Panc1 (cell line): Measurements from ENCODE around the gene ADAMTS9. TPM values are rescaled to one million over a fixed set of nuclear protein-coding genes. Genes with fewer than 3 reads are reported as not detected.

Source experiments
- ATAC-seq: fragments of 200-7000 bp; cut with Tn5 transposase; 2 replicates; pipeline ENCODE4 v1.9.1; 2020; ENCODE audit warnings: mild to moderate bottlenecking, moderate library complexity
- BruUV-seq: library from RNA; stranded (reverse); fragments of 400-500 nt; replicated peaks from 2 replicates; lab custom pipeline; 2021; lab: Mats Ljungman, UMichigan
- CTCF ChIA-PET: fragments of 300-600 bp; sonication (Branson Sonifier 250); formaldehyde crosslinking; loops from one replicate; lab custom pipeline; 2022; ENCODE audit warnings: antibody characterized with exemption; lab: Charles Lee
- POLR2A ChIA-PET: fragments of 300-600 bp; sonication (Branson Sonifier 250); formaldehyde crosslinking; loops from one replicate; lab custom pipeline; 2022; ENCODE audit warnings: antibody characterized with exemption; lab: Charles Lee
- DNase-seq: peaks from one replicate; pipeline ENCODE4 v3.0.0-alpha.2; 2010; ENCODE audit warnings: low read depth, low spot score
- H3K27ac ChIP-seq: 2 replicates; pipeline ENCODE4 v1.5.1; 2011; ENCODE audit warnings: mild to moderate bottlenecking, low read length, inconsistent platforms
- H3K27me3 ChIP-seq: fragments of 200-500 bp; sonication (Bioruptor generic); 2 replicates; pipeline ENCODE4 v1.6.0; 2014; ENCODE audit warnings: low read length, inconsistent platforms; ENCODE audit not compliant: control insufficient read depth, insufficient read depth
- H3K36me3 ChIP-seq: fragments of 200-500 bp; sonication (Bioruptor generic); 2 replicates; pipeline ENCODE4 v1.5.1; 2014; ENCODE audit warnings: inconsistent platforms, mild to moderate bottlenecking, low read length, moderate library complexity; ENCODE audit not compliant: control insufficient read depth, insufficient read depth
- H3K4me1 ChIP-seq: 2 replicates; pipeline ENCODE4 v1.5.1; 2011; ENCODE audit warnings: inconsistent platforms, mild to moderate bottlenecking, low read length, moderate library complexity; ENCODE audit not compliant: control insufficient read depth, insufficient read depth
- H3K4me3 ChIP-seq, 2 experiments: 2 replicates each; pipeline ENCODE4 v1.5.1; 2011 to 2012; ENCODE audit warnings: low read depth in 2 of 2, low read length in 2 of 2, mild to moderate bottlenecking in 2 of 2, inconsistent platforms in 1 of 2, moderate library complexity in 1 of 2
- H3K9me3 ChIP-seq: fragments of 200-500 bp; sonication (Bioruptor generic); 2 replicates; pipeline ENCODE4 v1.5.1; 2014; ENCODE audit warnings: low read depth, mild to moderate bottlenecking, inconsistent platforms, low read length, moderate library complexity; ENCODE audit not compliant: control insufficient read depth, insufficient read depth
- POLR2AphosphoS5 ChIP-seq: IDR thresholded peaks from 2 replicates; pipeline ENCODE4 v1.6.1; 2012; ENCODE audit warnings: mild to moderate bottlenecking, low read depth, low read length, moderate library complexity
- SIN3A ChIP-seq: IDR thresholded peaks from 2 replicates; pipeline ENCODE4 v1.6.1; 2012; ENCODE audit warnings: low read depth, mild to moderate bottlenecking, low read length, moderate library complexity, borderline replicate concordance; ENCODE audit not compliant: insufficient read depth
- TCF7L2 ChIP-seq: IDR thresholded peaks from 2 replicates; pipeline ENCODE4 v1.6.1; 2011; ENCODE audit warnings: mild to moderate bottlenecking, low read depth, low read length, inconsistent platforms
- in situ Hi-C: cut with HindIII; loops from 2 replicates; pipeline ENCODE4 v1.10.0; 2016; ENCODE audit warnings: low sequenced_read_pairs, low pct_unique_long_range_greater_than_20kb
- intact Hi-C: fragments of 100-400 bp; cut with micrococcal nuclease; formaldehyde crosslinking; loops from one replicate; pipeline ENCODE4 v1.10.0; 2022; ENCODE audit not compliant: unreplicated experiment
- total RNA-seq: library from RNA; stranded (reverse); gene quantifications from one replicate; pipeline ENCODE4 v1.2.1, GENCODE V29; 2021; ENCODE audit not compliant: unreplicated experiment
- TF ChIP-seq, protein P1 (sequence below): fragments of 450-650 bp; IDR thresholded peaks from 2 replicates; pipeline ENCODE4 v1.5.1; 2017; ENCODE audit warnings: mild to moderate bottlenecking
- TF ChIP-seq, protein P2 (sequence below), 2 experiments: IDR thresholded peaks; 2 replicates each; pipeline ENCODE4 v1.6.1; 2011 to 2012; ENCODE audit warnings: low read depth in 2 of 2, control low read depth in 1 of 2, low read length in 1 of 2, mild to moderate bottlenecking in 1 of 2, moderate library complexity in 1 of 2; ENCODE audit not compliant: insufficient read depth in 1 of 2

The ADAMTS9 gene
- total RNA-seq, 1 experiment from 2014 or later: 0.05 TPM

DNA sequence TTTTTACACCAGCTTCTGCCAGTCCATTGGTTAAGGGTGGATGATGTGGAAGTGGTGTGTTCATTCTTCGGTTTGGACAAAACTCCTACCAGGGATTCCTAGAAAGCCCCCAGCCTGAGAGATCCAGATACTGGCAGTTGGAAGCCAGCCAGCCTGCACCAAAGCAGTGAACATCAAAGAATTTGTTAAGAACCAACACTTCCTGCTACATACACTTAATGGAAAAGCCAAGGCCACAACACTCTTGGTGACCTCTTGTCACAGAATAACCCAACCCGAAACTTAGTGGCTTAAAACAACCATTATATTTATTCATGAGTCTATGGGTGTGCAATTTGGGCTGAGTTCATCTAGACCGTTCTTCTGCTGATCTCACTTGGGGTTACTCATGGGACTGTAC, 42.9 kb upstream of the ADAMTS9 start:
- CTCF ChIA-PET: no interaction called here
- Histone ChIP-seq H3K4me3 (no peak overlapping the region), H3K27me3 (no peaks in the 10 kb centered on the region), H3K36me3 (no peaks in the 10 kb centered on the region), H3K27ac (no peak overlapping the region), H3K9me3 (no peaks in the 10 kb centered on the region), H3K4me1 (no peaks in the 10 kb centered on the region)
- DNase-seq (no peak), ATAC-seq (no peak)
- in situ Hi-C loops (no loop called here), intact Hi-C loops (no loop called here)
- BruUV-seq: no TSS peak
- TF ChIP-seq, protein P1, sequence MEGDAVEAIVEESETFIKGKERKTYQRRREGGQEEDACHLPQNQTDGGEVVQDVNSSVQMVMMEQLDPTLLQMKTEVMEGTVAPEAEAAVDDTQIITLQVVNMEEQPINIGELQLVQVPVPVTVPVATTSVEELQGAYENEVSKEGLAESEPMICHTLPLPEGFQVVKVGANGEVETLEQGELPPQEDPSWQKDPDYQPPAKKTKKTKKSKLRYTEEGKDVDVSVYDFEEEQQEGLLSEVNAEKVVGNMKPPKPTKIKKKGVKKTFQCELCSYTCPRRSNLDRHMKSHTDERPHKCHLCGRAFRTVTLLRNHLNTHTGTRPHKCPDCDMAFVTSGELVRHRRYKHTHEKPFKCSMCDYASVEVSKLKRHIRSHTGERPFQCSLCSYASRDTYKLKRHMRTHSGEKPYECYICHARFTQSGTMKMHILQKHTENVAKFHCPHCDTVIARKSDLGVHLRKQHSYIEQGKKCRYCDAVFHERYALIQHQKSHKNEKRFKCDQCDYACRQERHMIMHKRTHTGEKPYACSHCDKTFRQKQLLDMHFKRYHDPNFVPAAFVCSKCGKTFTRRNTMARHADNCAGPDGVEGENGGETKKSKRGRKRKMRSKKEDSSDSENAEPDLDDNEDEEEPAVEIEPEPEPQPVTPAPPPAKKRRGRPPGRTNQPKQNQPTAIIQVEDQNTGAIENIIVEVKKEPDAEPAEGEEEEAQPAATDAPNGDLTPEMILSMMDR: no peak
- TF ChIP-seq SIN3A (no peak), TCF7L2 (no peak), POLR2AphosphoS5 (no peak)
- TF ChIP-seq, protein P2, sequence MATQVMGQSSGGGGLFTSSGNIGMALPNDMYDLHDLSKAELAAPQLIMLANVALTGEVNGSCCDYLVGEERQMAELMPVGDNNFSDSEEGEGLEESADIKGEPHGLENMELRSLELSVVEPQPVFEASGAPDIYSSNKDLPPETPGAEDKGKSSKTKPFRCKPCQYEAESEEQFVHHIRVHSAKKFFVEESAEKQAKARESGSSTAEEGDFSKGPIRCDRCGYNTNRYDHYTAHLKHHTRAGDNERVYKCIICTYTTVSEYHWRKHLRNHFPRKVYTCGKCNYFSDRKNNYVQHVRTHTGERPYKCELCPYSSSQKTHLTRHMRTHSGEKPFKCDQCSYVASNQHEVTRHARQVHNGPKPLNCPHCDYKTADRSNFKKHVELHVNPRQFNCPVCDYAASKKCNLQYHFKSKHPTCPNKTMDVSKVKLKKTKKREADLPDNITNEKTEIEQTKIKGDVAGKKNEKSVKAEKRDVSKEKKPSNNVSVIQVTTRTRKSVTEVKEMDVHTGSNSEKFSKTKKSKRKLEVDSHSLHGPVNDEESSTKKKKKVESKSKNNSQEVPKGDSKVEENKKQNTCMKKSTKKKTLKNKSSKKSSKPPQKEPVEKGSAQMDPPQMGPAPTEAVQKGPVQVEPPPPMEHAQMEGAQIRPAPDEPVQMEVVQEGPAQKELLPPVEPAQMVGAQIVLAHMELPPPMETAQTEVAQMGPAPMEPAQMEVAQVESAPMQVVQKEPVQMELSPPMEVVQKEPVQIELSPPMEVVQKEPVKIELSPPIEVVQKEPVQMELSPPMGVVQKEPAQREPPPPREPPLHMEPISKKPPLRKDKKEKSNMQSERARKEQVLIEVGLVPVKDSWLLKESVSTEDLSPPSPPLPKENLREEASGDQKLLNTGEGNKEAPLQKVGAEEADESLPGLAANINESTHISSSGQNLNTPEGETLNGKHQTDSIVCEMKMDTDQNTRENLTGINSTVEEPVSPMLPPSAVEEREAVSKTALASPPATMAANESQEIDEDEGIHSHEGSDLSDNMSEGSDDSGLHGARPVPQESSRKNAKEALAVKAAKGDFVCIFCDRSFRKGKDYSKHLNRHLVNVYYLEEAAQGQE (IDR thresholded peaks at IDR 0.05; ENCODE audit: insufficient read depth in 1 of 2, low read depth in 2 of 2, low read length in 1 of 2): no peak
- POLR2A ChIA-PET: no interaction called here

DNA sequence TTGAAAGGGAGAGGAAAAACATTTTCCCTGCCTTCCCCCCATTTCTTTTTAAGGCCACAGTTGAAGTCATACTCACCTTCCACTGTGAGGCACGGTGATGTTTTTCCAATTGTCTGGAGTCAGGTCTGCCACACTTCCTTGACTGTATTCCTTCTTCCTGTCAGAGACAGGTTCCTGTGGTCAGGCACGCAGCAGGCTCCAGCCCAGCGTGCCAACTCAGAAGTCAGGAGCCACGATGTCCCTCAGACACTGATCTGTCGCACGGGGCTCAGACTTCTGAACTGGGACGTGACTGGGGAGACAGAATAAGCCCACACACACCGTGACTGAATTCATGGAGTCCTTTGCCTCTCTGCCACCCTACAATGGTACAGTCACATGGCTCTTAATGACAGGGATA, 41.2 kb upstream of the ADAMTS9 start:
- Histone ChIP-seq H3K27ac (no peak overlapping the region), H3K4me1 (no peaks in the 10 kb centered on the region), H3K36me3 (no peaks in the 10 kb centered on the region), H3K9me3 (no peaks in the 10 kb centered on the region), H3K4me3 (no peak overlapping the region), H3K27me3 (no peaks in the 10 kb centered on the region)
- TF ChIP-seq, protein P1: no peak
- TF ChIP-seq, protein P2 (IDR thresholded peaks at IDR 0.05; ENCODE audit: insufficient read depth in 1 of 2, low read depth in 2 of 2, low read length in 1 of 2): no peak
- no peak for TF ChIP-seq TCF7L2
- no peak for TF ChIP-seq SIN3A
- TF ChIP-seq POLR2AphosphoS5: no peak
- POLR2A ChIA-PET: no interaction called here
- BruUV-seq: no TSS peak
- ATAC-seq: no peak
- intact Hi-C loops: no loop called here
- in situ Hi-C loops: no loop called here
- CTCF ChIA-PET: no interaction called here
- no peak for DNase-seq
